ENCODE data around the gene CD160. TPM values are rescaled to one million over a fixed set of nuclear protein-coding genes. Genes with fewer than 3 reads are reported as not detected.
"Not testable (repeated sequence)": the region's sequence is repeated elsewhere in the genome, so short reads cannot be mapped to it uniquely, and the experiment has no call there.

CD160 gene
- total RNA-seq, 1 donor from 2014 or later: 0.17 TPM

DNA sequence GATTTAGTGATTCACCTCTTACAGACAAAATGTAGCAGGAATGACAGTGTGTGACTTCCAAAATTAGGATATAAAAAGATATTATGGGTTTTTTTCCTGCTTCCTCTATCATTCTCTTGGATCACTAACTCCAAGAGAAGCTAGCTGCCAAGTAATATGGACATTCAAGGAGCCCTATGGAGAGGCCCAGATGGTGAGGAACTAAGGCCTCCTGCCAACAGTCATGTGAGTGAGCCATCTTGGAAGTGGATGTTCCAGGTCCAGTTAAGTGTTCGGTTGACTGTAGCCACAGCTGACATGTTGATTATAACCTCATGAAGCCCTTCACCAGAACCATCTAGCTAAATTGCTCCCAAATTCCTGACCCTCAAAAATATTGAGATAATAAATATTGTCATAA is 38.8 kb downstream of the CD160 start:
- intact Hi-C loops (cut with micrococcal nuclease): loop anchor here (5.0 kb wide), 1 partner anchor 39 kb away; no protein-coding TSS in a partner anchor

DNA sequence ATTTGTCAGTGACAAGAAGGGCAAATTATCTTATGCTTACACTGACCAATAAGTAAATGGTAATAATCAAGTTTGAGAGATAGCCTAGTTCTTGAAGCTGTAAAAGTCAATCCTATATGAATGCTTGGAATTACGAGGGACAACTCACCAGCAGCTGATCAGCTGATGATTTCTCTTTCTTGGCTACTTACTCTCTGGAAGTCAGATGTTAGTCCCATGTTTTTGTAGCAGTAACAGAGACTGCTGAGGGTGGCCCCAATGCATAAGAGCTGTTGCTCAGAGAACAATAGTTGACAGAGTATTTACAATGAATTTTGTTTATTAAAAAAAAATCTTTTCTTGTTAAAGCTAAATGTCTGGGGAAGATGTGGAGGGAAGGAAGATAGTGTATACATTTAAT is 39.3 kb downstream of the CD160 start:
- intact Hi-C loops (cut with micrococcal nuclease): loop anchor here (5.0 kb wide), 1 partner anchor 39 kb away; no protein-coding TSS in a partner anchor

DNA sequence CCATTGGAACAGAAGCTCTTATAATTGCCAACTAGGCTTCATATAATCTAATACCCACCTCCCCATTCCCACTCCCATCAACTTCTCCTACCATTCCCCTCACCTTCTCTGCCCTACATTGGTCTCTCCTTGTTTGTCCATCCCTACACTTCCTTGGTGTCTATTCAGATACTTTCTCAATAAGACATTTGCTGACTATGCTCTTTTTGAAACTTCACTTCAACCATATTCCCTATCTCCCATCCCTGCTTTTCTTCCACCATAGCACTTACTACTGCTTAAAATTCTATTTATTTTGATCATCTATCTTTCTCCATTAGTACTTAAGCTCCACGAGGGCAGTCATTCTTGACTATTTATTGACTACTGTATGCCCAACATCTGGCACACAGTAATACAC is 40.4 kb downstream of the CD160 start:
- intact Hi-C loops (cut with micrococcal nuclease): loop anchor here (5.0 kb wide), 1 partner anchor 38 kb away; no protein-coding TSS in a partner anchor

DNA sequence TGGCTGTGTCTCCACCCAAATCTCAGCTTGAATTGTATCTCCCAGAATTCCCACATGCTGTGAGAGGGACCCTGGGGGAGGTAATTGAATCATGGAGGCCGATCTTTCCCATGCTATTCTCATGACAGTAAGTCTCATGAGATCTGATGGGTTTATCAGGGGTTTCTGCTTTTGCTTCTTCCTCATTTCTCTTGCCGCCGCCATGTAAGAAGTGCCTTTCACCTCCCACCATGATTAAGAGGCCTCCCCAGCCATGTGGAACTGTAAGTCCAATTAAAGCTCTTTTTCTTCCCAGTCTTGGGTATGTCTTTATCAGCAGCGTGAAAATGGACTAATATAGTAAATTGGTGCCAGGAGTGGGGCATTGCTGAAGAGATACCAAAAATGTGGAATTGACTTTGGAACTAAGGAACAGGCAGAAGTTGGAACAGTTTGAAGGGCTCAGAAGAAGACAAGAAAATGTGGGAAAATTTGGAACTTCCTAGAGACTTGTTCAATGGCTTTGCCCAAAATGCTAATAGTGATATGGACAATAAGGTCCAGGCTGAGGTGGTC is 41.2 kb downstream of the CD160 start:
- intact Hi-C loops (cut with micrococcal nuclease): not testable (repeated sequence)

DNA sequence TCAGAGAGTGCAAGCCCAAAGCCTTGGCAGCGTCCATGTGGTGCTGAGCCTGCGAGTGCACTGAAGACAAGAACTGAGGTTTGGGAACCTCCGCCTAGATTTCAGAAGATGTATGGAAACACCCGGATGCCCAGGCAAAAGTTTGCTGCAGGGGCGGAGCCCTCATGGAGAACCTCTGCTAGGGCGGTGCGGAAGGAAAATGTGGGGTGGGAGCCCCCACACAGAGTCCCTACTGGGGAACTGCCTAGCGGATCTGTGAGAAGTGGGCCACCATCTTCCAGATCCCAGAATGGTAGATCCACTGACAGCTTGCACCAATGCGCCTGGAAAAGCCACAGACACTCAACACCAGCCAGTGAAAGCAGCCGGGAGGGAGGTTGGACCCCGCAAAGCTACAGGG is 42.2 kb downstream of the CD160 start:
- intact Hi-C loops (cut with micrococcal nuclease): not testable (repeated sequence)

DNA sequence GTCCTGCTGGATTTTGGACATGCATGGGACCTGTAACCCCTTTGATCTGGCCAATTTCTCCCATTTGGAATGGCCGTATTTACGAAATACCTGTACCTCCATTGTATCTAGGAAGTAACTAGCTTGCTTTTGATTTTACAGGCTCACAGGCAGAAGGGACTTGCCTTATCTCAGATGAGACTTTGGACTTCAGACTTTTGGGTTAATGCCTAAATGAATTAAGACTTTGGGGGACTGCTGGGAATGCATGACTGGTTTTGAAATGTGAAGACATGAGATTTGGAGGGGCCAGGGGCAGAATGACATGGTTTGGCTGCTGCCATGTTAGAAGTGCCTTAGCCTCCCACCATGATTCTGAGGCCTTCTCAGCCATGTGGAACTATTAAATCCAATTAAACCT is 42.7 kb downstream of the CD160 start:
- intact Hi-C loops (cut with micrococcal nuclease): not testable (repeated sequence)

DNA sequence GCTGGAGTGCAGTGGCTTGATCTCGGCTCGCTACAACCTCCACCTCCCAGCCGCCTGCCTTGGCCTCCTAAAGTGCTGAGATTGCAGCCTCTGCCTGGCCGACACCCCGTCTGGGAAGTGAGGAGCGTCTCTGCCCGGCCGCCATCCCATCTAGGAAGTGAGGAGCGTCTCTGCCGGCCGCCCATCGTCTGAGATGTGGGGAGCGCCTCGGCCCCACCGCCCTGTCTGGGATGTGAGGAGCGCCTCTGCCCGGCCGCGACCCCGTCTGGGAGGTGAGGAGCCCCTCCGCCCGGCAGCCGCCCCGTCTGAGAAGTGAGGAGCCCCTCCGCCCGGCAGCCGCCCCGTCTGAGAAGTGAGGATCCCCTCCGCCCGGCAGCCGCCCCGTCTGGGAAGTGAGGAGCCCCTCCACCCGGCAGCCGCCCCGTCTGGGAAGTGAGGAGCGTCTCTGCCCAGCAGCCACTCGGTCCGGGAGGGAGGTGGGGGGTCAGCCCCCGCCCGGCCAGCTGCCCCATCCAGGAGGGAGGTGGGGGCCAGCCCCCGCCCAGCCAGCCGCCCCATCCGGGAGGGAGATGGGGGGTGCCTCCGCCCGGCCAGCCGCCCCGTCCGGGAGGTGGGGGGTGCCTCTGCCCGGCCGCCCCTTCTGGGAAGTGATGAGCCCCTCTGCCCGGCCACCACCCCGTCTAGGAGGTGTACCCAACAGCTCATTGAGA is 45.1 kb downstream of the CD160 start:
- intact Hi-C loops (cut with micrococcal nuclease): not testable (repeated sequence)

- intact Hi-C loops (cut with micrococcal nuclease): not testable (repeated sequence)
Observed at GRCh38 chr1:145765127-145765526, 45.8 kb downstream of the CD160 start.

GRCh38 chr1:145765585-145766360 is 46.5 kb downstream of the CD160 start:
- intact Hi-C loops (cut with micrococcal nuclease): not testable (repeated sequence)

DNA sequence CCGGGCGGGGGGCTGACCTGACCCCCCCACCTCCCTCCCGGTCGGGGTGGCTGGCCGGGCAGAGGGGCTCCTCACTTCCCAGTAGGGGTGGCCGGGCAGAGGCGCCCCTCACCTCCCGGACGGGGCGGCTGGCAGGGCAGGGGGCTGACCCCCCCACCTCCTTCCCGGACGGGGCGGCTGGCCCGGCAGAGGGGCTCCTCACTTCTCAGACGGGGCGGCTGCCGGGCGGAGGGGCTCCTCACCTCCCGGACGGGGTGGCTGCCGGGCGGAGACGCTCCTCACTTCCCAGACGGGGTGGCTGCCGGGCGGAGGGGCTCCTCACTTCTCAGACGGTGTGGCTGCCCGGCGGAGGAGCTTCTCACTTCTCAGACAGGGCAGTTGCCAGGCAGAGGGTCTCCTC is 47.6 kb downstream of the CD160 start:
- intact Hi-C loops (cut with micrococcal nuclease): not testable (repeated sequence)

- intact Hi-C loops (cut with micrococcal nuclease): not testable (repeated sequence)
Observed at GRCh38 chr1:145768004-145768403, 48.7 kb downstream of the CD160 start.

- intact Hi-C loops (cut with micrococcal nuclease): no loop called here
Observed at GRCh38 chr1:145771056-145771455, 51.8 kb downstream of the CD160 start.

- intact Hi-C loops (cut with micrococcal nuclease): no loop called here
Observed at GRCh38 chr1:145773423-145773822, 54.1 kb downstream of the CD160 start.

DNA sequence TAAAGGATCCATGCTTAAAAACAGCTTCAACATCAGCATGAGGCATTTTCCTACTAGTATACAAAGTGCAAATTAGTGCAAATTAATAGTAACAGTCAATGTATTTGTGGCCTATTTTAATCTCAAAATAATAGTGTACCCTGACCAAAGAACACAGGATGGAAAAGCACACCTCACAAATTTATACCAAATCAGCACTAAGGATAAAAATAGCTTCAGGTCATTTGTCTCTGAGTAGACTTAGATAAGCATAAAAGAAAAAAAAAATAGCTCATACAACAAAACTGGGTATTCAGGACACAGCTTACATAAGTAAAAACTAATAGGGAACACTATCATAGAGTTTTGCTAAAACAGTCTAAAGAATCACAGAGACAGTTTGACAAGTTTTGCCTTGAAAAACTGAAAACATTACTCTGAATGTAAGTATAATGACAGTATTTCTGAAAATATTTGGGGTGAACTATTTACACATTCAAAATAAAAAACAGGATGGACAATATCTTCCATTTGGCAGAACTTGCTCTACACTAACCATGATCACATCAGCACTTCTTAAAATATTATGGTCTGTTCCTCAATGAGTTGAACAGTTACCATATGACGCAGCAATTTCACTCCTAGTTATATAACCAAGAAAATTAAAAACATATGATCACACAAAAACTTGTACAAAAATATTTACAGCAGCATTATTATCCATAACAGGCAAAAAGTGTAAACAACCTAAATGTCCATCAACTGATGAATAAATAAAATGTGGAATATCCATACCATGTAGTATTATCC is 58.3 kb downstream of the CD160 start:
- intact Hi-C loops (cut with micrococcal nuclease): no loop called here

DNA sequence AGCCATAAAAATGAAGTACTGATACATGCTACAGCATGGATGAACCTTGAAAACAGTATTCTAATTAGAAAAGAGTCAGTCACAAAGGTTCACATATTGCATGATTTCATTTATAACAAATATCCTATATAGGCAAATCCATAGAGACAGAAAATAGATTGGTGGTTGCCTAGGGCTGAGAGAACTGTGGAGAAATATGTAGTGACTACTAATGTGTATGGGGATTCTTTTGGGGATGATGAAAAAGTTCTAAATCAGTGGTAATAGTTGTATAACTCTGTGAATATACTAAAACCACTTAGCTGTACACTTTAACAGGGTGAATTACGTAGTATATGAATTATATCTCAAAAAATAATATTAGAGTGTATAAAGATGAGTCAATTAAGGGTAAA is 58.8 kb downstream of the CD160 start:
- intact Hi-C loops (cut with micrococcal nuclease): no loop called here

- intact Hi-C loops (cut with micrococcal nuclease): no loop called here
Observed at GRCh38 chr1:145782272-145783099, 63.2 kb downstream of the CD160 start.

GRCh38 chr1:145784409-145784808 is 65.1 kb downstream of the CD160 start:
- intact Hi-C loops (cut with micrococcal nuclease): no loop called here

DNA sequence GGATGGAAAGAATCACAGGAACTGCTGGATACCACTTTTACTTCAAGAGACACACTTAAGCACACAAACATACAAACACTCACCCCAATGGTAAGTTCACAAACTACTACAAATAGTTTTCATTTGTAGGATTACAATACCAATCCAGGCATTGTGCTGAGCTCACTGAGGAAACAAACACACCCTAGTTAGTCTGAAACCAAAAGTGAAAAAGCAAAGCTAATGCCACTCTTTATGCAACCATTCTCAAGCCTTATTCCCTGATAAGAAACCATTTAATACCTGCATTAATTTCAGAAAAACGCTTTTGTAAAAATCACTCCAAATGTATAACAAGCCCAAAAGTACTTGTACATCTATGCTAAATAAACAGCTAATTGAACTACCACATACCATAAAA is 66.2 kb downstream of the CD160 start:
- intact Hi-C loops (cut with micrococcal nuclease): no loop called here

- intact Hi-C loops (cut with micrococcal nuclease): no loop called here
Observed at GRCh38 chr1:145786271-145786670, 67.0 kb downstream of the CD160 start.

GRCh38 chr1:145788580-145788979 is 69.3 kb downstream of the CD160 start:
- intact Hi-C loops (cut with micrococcal nuclease): loop anchor here (2.0 kb wide), 1 partner anchor 40 kb away; no protein-coding TSS in a partner anchor

All from T-helper 1 cell treated with Interleukin-12 subunit alpha and Interleukin-12 subunit beta and Interleukin-4 antibody, amounts not matched to agents 30 ng/mL and 1 ng/mL, for 36 hours (primary cell).